ENCODE results near the gene TMEM134.

TMEM134 gene

DNA sequence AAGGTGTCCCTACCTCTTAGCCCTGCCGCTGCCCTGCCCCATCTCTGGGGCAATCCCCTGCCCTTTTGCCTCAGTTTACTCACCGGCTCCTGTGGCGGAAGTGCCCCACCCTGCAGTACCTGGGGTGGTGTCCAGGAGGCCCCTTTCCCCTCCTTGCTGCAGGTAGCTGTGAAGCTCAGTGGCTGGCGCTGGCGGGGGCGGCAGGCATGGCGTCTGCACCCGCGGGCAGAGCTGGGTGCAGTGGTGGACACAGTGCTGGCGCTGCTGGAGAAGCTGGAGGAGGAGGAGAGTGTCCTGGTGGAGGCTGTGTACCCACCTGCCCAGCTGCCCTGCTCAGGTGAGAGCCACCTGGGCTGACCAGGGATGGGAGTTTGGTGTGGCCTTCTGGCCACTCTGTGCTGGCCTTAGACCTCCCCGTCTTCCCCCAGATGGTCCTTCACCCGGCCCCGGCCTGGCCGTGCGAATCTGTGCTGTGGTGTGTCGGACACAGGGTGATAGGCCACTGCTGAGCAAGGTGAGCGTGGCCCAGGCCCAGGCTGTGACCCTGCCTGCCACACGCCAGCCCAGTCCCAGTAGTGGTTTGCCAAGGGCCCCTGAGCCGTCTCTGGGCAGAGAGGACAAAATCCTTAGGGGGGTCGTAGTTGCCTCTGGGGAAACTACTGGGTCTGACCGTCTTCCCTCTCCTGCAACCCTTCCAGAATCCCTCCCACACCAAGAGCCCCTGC lies 49.6 kb downstream of the TMEM134 start:
- Histone ChIP-seq H3K9ac (ENCODE audit: low read depth, low read length) (no peak overlapping the region; the same call in 1 of the 2 replicates), H3K36me3 (ENCODE audit: insufficient read depth, low read depth, low read length) (no peaks in the 10 kb centered on the region), H3K4me1 (ENCODE audit: insufficient read depth, low read length) (0 out of 2 replicates have a peak, but pooled peaks cover 3% of the 10 kb centered on the region), H3K9me3 (ENCODE audit: insufficient read depth, low read depth, low read length) (no peaks in the 10 kb centered on the region), H3K27ac (ENCODE audit: low read length) (no peak overlapping the region), H3K27me3 (ENCODE audit: insufficient read depth, low read length) (peaks cover 25% of the 10 kb centered on the region), H3K4me3 (ENCODE audit: low read length) (peak overlapping the region; percentile 63; the same call in 1 of the 2 replicates)

DNA sequence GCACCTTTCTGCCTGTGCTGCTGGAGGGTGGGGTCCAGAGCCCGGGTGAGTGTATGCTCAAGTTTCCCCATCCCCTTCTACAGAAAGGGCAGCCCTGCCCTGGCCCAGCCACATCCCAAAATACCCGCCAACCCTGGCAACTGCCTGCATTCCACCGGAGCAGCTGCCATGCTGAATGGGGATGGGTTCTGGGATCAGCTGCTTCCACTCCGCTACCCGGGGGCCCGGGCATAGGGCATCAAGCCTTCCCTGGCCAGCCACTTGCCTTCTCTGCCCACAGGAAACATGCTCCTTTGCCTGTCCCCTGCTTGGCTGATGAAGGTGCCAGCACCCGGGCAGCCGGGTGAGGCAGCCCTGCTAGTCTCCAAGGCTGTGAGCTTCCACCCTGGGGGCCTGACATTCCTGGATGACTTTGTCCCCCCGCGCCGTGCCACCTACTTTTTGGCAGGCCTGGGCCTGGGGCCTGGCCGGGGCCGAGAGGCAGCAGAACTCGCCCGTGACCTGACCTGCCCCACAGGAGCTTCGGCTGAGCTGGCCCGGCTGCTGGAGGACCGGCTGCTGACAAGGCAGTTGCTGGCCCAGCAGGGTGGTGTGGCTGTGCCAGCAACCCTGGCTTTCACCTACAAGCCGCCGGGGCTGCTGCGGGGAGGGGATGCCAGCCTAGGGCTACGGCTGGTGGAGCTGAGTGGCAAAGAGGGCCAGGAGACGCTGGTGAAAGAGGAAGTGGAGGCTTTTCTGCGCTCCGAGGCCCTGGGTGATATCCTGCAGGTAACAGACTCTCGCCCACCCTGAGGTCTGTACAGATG lies 50.4 kb downstream of the TMEM134 start:
- H3K4me3 ChIP-seq (ENCODE audit: low read length) = no peak overlapping the region
- H3K9me3 ChIP-seq (ENCODE audit: insufficient read depth, low read depth, low read length) = no peaks in the 10 kb centered on the region
- peaks cover 27% of the 10 kb centered on the region for H3K27me3 ChIP-seq (ENCODE audit: insufficient read depth, low read length)
- no peak overlapping the region for H3K27ac ChIP-seq (ENCODE audit: low read length)
- H3K36me3 ChIP-seq (ENCODE audit: insufficient read depth, low read depth, low read length) = no peaks in the 10 kb centered on the region
- H3K4me1 ChIP-seq (ENCODE audit: insufficient read depth, low read length) = 0 out of 2 replicates have a peak, but pooled peaks cover 3% of the 10 kb centered on the region
- H3K9ac ChIP-seq (ENCODE audit: low read depth, low read length) = no peak overlapping the region

DNA sequence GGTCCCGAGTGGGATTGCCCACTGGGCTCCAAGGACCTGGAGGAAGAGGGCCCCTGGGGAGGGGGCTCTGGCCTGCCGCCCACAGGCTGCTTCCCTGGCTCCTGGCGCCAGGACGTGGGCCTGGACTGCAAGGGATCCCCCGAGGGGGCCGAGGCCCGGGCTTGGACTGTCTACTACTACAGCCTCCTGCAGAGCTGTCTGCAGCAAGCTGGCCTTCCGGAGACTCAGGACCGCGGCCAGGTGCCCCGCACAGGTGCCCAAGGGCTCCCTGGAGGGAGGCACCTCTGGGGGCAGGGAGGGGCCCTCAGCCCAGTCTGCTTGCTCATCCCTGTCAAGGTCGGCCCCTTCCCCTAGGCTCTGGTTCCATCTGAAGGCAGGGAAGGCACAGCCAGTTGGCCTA lies 51.6 kb downstream of the TMEM134 start:
- no peaks in the 10 kb centered on the region for H3K36me3 ChIP-seq (ENCODE audit: insufficient read depth, low read depth, low read length)
- 0 out of 2 replicates have a peak, but pooled peaks cover 3% of the 10 kb centered on the region for H3K4me1 ChIP-seq (ENCODE audit: insufficient read depth, low read length)
- no peak overlapping the region for H3K9ac ChIP-seq (ENCODE audit: low read depth, low read length)
- peaks cover 38% of the 10 kb centered on the region for H3K27me3 ChIP-seq (ENCODE audit: insufficient read depth, low read length)
- H3K27ac ChIP-seq (ENCODE audit: low read length) = no peak overlapping the region
- H3K9me3 ChIP-seq (ENCODE audit: insufficient read depth, low read depth, low read length) = no peaks in the 10 kb centered on the region
- H3K4me3 ChIP-seq (ENCODE audit: low read length) = no peak overlapping the region

GRCh38 chr11:67416416-67417335 lies 52.4 kb downstream of the TMEM134 start:
- Histone ChIP-seq H3K4me1 (ENCODE audit: insufficient read depth, low read length) (0 out of 2 replicates have a peak, but pooled peaks cover 3% of the 10 kb centered on the region), H3K4me3 (ENCODE audit: low read length) (no peak overlapping the region), H3K9me3 (ENCODE audit: insufficient read depth, low read depth, low read length) (no peaks in the 10 kb centered on the region), H3K27ac (ENCODE audit: low read length) (no peak overlapping the region), H3K27me3 (ENCODE audit: insufficient read depth, low read length) (peaks cover 45% of the 10 kb centered on the region), H3K36me3 (ENCODE audit: insufficient read depth, low read depth, low read length) (no peaks in the 10 kb centered on the region), H3K9ac (ENCODE audit: low read depth, low read length) (no peak overlapping the region)

GRCh38 chr11:67415501-67416304 lies 53.3 kb downstream of the TMEM134 start, which contains the start of gene CARNS1:
TSS of gene CARNS1 (plus strand) at chr11:67415678. CDS start at chr11:67416200, 522 bp downstream.
- Histone ChIP-seq H3K4me3 (ENCODE audit: low read length) (peak within 1 kb of the TSS; percentile 63; the same call in 1 of the 2 replicates), H3K4me1 (ENCODE audit: insufficient read depth, low read length) (0 out of 2 replicates have a peak, but pooled peaks cover 3% of the 10 kb centered on the region), H3K9ac (ENCODE audit: low read depth, low read length) (no peak within 1 kb of the TSS), H3K36me3 (ENCODE audit: insufficient read depth, low read depth, low read length) (no peaks in the 10 kb centered on the region), H3K27me3 (ENCODE audit: insufficient read depth, low read length) (peaks cover 51% of the 10 kb centered on the region), H3K9me3 (ENCODE audit: insufficient read depth, low read depth, low read length) (no peaks in the 10 kb centered on the region), H3K27ac (ENCODE audit: low read length) (no peak within 1 kb of the TSS)

DNA sequence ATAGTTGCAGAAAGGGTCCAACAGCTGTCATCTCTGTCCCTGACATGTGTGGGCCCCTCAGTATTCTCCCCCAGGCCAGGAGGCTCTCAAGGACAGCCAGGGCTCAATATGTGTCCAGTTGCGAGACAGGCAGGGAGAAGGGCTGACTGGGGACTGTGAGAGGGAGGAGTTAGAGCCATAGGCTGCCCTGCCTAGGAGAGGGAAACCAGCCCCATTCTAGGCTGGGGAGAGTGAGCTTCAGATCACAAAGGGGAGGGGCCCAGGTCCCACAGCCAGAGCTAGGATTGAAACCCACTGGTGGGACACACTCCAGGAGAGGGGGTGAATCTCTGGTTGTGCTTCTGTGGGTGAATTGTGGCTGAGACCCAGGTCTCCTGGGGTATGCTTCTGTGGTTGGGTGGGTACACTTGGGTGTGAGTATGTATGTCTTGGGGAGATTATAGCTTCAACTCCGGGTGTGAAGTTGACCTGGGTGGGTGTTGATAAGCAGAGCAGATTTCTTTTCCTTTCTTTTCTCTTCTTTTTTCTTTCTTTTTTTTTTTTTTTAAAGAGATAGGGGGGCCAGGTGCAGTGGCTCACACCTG lies 55.7 kb downstream of the TMEM134 start:
- Histone ChIP-seq H3K4me3 (ENCODE audit: low read length) (no peak overlapping the region), H3K27me3 (ENCODE audit: insufficient read depth, low read length) (peaks cover 42% of the 10 kb centered on the region), H3K9me3 (ENCODE audit: insufficient read depth, low read depth, low read length) (no peaks in the 10 kb centered on the region), H3K27ac (ENCODE audit: low read length) (no peak overlapping the region), H3K4me1 (ENCODE audit: insufficient read depth, low read length) (peaks cover 6% of the 10 kb centered on the region; the same call in 1 of the 2 replicates), H3K36me3 (ENCODE audit: insufficient read depth, low read depth, low read length) (no peaks in the 10 kb centered on the region), H3K9ac (ENCODE audit: low read depth, low read length) (no peak overlapping the region)

GRCh38 chr11:67412495-67413179 lies 56.4 kb downstream of the TMEM134 start:
- Histone ChIP-seq H3K4me3 (ENCODE audit: low read length) (no peak overlapping the region), H3K9me3 (ENCODE audit: insufficient read depth, low read depth, low read length) (no peaks in the 10 kb centered on the region), H3K9ac (ENCODE audit: low read depth, low read length) (no peak overlapping the region), H3K27me3 (ENCODE audit: insufficient read depth, low read length) (peaks cover 42% of the 10 kb centered on the region), H3K27ac (ENCODE audit: low read length) (no peak overlapping the region), H3K4me1 (ENCODE audit: insufficient read depth, low read length) (peaks cover 6% of the 10 kb centered on the region; the same call in 1 of the 2 replicates), H3K36me3 (ENCODE audit: insufficient read depth, low read depth, low read length) (no peaks in the 10 kb centered on the region)

DNA sequence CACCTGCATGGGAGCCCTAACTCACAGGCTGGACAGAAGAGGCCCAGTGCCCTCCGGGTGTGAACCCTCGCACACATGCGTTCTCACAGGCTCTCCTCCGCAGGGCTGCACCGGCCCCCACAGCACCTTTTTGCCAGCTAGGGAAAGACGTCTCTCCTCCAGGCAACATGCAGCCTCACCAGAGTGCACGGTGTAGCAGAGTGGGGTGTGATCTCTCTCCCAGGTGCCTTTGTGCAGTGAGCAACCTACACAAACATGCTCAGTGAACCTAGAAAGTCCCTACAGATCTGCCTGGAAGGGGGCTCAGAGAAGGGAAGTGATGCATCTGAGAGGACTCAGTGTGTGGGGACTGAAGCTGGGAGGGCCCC lies 57.3 kb downstream of the TMEM134 start:
- Histone ChIP-seq H3K27me3 (ENCODE audit: insufficient read depth, low read length) (peaks cover 42% of the 10 kb centered on the region), H3K27ac (ENCODE audit: low read length) (no peak overlapping the region), H3K9ac (ENCODE audit: low read depth, low read length) (no peak overlapping the region), H3K9me3 (ENCODE audit: insufficient read depth, low read depth, low read length) (no peaks in the 10 kb centered on the region), H3K4me3 (ENCODE audit: low read length) (no peak overlapping the region), H3K4me1 (ENCODE audit: insufficient read depth, low read length) (peaks cover 6% of the 10 kb centered on the region; the same call in 1 of the 2 replicates), H3K36me3 (ENCODE audit: insufficient read depth, low read depth, low read length) (no peaks in the 10 kb centered on the region)

Data from iPS-20b (cell line).